Hematopoietic multipotent progenitor cell treated with erythropoietin and hydrocortisone succinate and interleukin-3 and kit ligand, for 8 days (in vitro differentiated cells): Measurements from ENCODE around the gene PMF1.
"Not testable (repeated sequence)": the region's sequence is repeated elsewhere in the genome, so short reads cannot be mapped to it uniquely, and the experiment has no call there.

Source experiments
- DNase-seq: peaks from one replicate; pipeline ENCODE4 v3.0.0-alpha.2; 2015

The PMF1 gene

GRCh38 chr1:156198831-156199349 is 13.9 kb upstream of the PMF1 start:
- DNase-seq: no peak

GRCh38 chr1:156200044-156200443 is 12.8 kb upstream of the PMF1 start:
- DNase-seq: no peak

GRCh38 chr1:156203331-156203730 is 9.5 kb upstream of the PMF1 start:
- no peak for DNase-seq

- DNase-seq: no peak
Observed at GRCh38 chr1:156204686-156205085, 8.1 kb upstream of the PMF1 start.

GRCh38 chr1:156211243-156211642 is 1.6 kb upstream of the PMF1 start:
- no peak for DNase-seq

- no peak for DNase-seq
Observed at GRCh38 chr1:156212130-156212529, 677 bp upstream of the PMF1 start.

- no peak for DNase-seq
Observed at GRCh38 chr1:156213644-156213966, 798 bp downstream of the PMF1 start.

- DNase-seq: peak; percentile 32
Observed at GRCh38 chr1:156214024-156214748, 1.4 kb downstream of the PMF1 start.

GRCh38 chr1:156216361-156217086 is 3.7 kb downstream of the PMF1 start:
- not testable (repeated sequence) for DNase-seq

GRCh38 chr1:156217871-156218270 is 5.1 kb downstream of the PMF1 start:
- DNase-seq: peak; percentile 40

- DNase-seq: no peak
Observed at GRCh38 chr1:156220226-156220625, 7.4 kb downstream of the PMF1 start.

GRCh38 chr1:156221986-156222692 is 9.3 kb downstream of the PMF1 start:
- DNase-seq: no peak

- DNase-seq: no peak
Observed at GRCh38 chr1:156225677-156226014, 12.8 kb downstream of the PMF1 start.

- DNase-seq: no peak
Observed at GRCh38 chr1:156226116-156226538, 13.3 kb downstream of the PMF1 start.

- no peak for DNase-seq
Observed at GRCh38 chr1:156226782-156227181, 14.0 kb downstream of the PMF1 start.

- no peak for DNase-seq
Observed at GRCh38 chr1:156228501-156228900, 15.7 kb downstream of the PMF1 start.

- peak; percentile 53 for DNase-seq
Observed at GRCh38 chr1:156229809-156230472, 17.1 kb downstream of the PMF1 start.

- DNase-seq: no peak
Observed at GRCh38 chr1:156230473-156230837, 17.6 kb downstream of the PMF1 start.

GRCh38 chr1:156232201-156232894 is 19.5 kb downstream of the PMF1 start:
- DNase-seq: no peak

GRCh38 chr1:156233426-156234127 is 20.8 kb downstream of the PMF1 start:
- DNase-seq: no peak

GRCh38 chr1:156236164-156236563 is 23.4 kb downstream of the PMF1 start:
- DNase-seq: no peak

- DNase-seq: no peak
Observed at GRCh38 chr1:156238248-156238647, 25.4 kb downstream of the PMF1 start.
